Activated T-helper 1 cell treated with Interleukin-2 at 50 U/mL for 16 hours (primary cell): ENCODE results near the gene MED13L.
"Not testable (repeated sequence)": the region's sequence is repeated elsewhere in the genome, so short reads cannot be mapped to it uniquely, and the experiment has no call there.

Experiments used
- DNase-seq: peaks from one replicate; pipeline ENCODE4 v3.0.0-alpha.2; 2020; ENCODE audit warnings: low read depth

Gene MED13L

GRCh38 chr12:116010467-116010866, 267.0 kb downstream of the MED13L start:
- DNase-seq, result no peak

- DNase-seq, result no peak
Measured at GRCh38 chr12:116009805-116010204, 267.7 kb downstream of the MED13L start.

DNA sequence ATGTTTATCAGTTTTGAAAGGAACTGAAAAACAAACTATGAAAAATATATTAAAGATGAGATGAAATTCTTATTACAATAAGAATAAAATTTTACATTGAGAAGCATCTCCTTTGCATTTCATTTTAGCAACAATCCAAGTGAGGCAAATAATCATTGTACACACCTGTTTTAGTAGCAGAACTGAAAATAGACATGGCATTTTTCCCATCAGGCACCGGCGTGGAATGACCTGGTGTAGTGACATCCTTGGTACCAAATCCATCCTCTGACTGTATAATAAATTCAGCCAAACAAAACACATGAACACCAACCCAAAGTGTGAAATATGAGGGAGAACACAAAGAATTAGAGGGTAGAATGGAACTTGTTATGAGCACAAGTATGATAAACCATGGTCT, 271.4 kb downstream of the MED13L start:
- DNase-seq, result no peak

- no peak for DNase-seq
Measured at GRCh38 chr12:116002890-116003536, 274.5 kb downstream of the MED13L start.

- DNase-seq, result no peak
Measured at GRCh38 chr12:116000252-116000651, 277.2 kb downstream of the MED13L start.

DNA sequence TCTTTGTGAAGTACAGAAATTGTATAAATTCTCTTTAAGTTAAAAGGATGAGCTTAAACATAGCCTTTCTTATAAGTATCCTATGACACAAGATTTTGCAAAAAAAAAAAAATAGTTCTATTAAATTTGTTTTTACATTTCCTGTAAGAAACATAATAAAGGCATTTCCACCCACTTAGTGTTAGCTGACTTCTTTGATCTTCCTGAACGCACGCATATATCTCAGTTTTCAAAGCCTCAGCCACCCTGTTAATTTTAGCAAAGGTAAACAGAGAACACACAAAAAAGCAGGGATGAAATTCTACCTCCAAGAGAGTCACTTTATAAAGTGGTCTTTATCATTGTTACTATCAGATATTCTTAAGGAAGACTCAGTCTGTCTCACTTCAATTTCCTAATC, 277.9 kb downstream of the MED13L start:
- no peak for DNase-seq

DNA sequence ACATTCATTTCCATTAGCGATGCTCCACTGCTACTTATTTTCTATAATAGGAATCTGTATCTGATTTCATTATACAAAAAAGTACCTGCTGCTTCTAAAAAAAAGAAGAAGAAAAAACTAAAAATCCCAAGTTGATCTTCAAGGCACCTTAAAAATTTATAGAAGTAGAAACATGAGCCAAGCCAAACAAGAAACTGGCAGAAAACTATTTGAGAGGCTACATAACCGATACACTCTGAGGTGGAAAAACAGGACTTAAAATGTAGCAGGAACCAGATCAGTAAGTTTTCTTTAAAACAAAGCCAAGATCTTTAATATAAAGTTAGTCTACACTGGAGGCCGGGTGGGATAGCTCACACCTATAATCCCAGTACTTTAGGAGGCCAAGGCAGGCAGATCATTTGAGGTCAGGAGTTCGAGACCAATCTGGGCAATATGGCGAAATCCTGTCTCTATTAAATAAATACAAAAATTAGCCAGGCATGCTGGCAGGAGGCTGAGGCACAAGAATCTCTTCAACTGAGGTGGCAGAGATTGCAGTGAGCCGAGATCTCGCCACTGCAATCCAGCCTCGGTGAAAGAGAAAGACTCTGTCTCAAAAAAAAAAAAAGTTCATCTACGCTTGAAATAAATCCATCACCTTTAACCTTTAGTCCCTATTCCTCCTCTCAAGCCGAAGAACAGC, 278.6 kb downstream of the MED13L start:
- DNase-seq, result no peak

- DNase-seq, result no peak
Measured at GRCh38 chr12:115998119-115998633, 279.3 kb downstream of the MED13L start.

DNA sequence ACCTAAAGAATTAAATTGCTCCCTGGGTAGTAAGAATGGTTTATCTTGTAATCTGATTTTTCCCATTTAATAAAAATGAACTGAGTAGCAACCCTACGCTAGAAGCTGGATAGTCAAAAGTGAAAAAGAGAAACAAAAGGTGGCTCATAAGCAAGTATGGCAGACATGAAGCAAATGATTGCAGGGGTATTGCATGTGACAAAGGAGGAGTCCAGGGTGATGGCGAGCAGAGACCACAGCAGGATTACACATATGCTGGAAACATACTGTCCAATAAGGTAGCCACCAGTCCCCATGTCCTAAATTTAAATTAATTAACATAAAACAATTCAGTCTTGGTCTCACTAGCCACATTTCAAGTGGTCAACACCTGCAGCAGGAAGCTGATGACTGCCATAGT, 283.8 kb downstream of the MED13L start:
- no peak for DNase-seq

- no peak for DNase-seq
Measured at GRCh38 chr12:115990241-115990640, 287.3 kb downstream of the MED13L start.

GRCh38 chr12:115988625-115989563, 288.6 kb downstream of the MED13L start:
- no peak for DNase-seq

DNA sequence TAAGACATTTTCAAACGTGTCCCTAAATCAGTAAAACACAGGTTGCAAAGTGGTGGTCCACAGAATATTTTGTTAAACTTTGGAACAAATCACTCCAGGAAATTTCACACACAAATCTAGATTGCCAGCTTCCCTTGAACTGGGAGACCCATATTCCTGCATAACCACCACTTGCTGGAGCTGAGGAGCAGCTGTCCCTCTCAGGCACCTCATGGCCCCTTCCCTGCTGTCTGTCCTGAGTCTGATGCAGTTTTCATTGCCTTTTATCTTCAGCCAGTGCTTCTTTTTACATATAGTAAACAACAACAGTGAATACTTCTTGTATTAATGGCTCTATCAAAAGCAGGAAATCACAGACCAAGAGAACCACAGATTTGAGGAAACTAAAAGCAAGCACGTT, 289.3 kb downstream of the MED13L start:
- DNase-seq, result no peak

GRCh38 chr12:115984616-115985015, 292.9 kb downstream of the MED13L start:
- no peak for DNase-seq

- no peak for DNase-seq
Measured at GRCh38 chr12:115983226-115983798, 294.2 kb downstream of the MED13L start.

DNA sequence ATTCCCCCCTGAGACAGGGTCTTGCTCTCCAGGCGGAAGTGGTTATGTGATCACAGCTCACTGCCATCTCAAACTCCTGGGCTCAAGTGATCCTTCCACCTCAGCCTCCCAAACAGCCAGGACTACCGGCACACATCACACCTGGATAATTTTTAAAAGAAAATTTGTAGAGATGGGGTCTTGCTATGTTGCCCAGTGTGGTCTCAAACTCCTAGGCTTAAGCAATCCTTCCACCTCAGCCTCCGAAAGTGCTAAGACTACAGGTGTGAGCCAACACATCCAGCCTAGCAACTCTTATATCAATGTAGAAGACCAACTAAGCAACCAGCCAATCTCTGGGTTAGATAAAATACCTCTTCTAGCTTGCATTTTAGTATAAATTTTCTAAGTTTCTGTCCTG, 297.2 kb downstream of the MED13L start:
- DNase-seq, result no peak

DNA sequence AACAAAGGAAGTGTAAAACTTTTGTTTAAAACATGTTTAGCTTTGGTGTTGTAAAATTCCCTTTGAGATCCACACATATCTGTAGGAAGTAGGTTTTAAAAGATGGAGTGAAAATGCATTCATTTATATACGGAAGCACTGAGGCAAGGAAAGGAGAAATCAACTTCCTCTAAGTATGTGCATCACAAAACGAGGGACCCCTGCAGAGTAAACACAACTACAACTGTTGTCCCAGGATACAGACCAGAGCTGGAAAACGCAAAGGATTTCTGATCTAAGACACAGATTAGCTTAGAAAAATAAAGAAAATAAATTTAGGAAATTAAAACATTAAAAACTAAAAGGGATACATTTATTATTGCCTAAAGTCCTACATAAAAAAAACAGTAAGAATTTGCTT, 297.6 kb downstream of the MED13L start:
- DNase-seq, result no peak

GRCh38 chr12:115979351-115979750, 298.1 kb downstream of the MED13L start:
- no peak for DNase-seq

- not testable (repeated sequence) for DNase-seq
Measured at GRCh38 chr12:115976829-115977228, 300.7 kb downstream of the MED13L start.

DNA sequence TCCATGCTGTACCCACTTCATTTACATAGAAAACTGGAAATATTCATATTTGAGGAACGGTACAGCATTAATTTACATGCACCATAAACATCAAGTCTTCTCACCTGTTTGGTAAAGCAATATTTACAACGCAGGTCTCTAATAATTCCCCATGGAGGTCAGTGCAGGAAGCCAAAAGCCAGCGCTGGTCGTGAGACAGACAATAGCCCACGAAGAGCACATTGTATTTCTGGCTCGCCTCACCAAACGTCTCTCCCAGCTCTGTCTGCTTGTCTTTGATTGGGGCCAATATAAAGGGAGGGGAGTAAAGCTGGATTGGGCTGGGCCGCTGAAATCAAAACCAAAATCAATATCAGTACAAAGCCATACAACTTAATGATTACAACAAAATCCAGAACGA, 302.1 kb downstream of the MED13L start:
- DNase-seq, result no peak

- DNase-seq, result no peak
Measured at GRCh38 chr12:115973968-115974724, 303.3 kb downstream of the MED13L start.

DNA sequence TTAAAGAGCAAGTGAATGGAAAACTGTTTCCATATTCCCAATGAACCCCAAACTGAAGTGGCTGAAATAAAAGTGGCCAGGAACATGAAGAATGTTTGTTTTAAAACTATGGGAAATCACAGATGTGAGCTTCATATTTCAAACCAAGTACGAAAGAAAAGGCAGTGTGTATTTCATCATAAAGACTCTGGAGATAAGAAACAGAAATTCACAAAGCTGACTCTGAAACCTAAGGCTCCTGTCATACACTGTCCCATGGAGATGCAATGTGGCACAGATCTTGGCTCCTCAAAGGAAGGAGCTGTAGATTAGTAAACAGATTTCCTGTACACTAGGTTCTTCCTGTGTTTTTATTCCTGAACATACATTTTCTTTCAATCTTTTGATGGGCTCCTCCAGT, 304.4 kb downstream of the MED13L start:
- no peak for DNase-seq

GRCh38 chr12:115972241-115972640, 305.3 kb downstream of the MED13L start:
- DNase-seq, result no peak
